Measurements from ENCODE around the gene TMEM82. TPM values are rescaled to one million over a fixed set of nuclear protein-coding genes. Genes with fewer than 3 reads are reported as not detected.

Gene TMEM82
- total RNA-seq, 1 donor from 2014 or later, result not detected

DNA sequence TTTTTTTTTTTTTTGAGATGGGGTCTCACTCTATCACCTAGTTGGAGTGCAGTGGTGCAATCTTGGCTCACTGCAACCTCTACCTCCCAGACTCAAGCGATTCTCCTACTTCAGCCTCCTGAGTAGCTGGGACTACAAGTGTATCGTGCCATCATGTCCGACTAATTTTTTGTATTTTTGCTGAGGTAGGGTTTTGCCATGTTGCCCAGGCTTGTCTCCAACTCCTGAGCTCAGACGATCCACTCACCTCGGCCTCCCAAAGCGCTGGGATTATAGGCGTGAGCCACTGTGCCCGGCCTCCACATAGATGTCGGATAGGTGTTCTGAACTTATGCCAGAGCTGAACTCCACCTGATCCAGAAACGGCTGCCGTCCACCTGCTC lies 37.1 kb upstream of the TMEM82 start:
- H3K9me3 Mint-ChIP-seq (ENCODE audit: unreplicated experiment), result no peaks in the 10 kb centered on the region
- H3K4me1 ChIP-seq (ENCODE audit: insufficient read depth, low read length), result peaks cover 20% of the 10 kb centered on the region
- FAIRE-seq, result no peak
- H3K9ac ChIP-seq (ENCODE audit: low read length), result no peak overlapping the region
- H2AFZ ChIP-seq (ENCODE audit: low read depth, low read length), result no peak overlapping the region
- H3K4me3 Mint-ChIP-seq (ENCODE audit: unreplicated experiment), result no peak overlapping the region
- TF ChIP-seq, protein P1, sequence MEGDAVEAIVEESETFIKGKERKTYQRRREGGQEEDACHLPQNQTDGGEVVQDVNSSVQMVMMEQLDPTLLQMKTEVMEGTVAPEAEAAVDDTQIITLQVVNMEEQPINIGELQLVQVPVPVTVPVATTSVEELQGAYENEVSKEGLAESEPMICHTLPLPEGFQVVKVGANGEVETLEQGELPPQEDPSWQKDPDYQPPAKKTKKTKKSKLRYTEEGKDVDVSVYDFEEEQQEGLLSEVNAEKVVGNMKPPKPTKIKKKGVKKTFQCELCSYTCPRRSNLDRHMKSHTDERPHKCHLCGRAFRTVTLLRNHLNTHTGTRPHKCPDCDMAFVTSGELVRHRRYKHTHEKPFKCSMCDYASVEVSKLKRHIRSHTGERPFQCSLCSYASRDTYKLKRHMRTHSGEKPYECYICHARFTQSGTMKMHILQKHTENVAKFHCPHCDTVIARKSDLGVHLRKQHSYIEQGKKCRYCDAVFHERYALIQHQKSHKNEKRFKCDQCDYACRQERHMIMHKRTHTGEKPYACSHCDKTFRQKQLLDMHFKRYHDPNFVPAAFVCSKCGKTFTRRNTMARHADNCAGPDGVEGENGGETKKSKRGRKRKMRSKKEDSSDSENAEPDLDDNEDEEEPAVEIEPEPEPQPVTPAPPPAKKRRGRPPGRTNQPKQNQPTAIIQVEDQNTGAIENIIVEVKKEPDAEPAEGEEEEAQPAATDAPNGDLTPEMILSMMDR (IDR thresholded peaks at IDR 0.05; ENCODE audit: insufficient read depth, low read depth, low read length), result no peak
- TF ChIP-seq EZH2 (IDR thresholded peaks at IDR 0.05; ENCODE audit: insufficient read depth, low read length), result no peak
- peaks cover 4% of the 10 kb centered on the region for H3K36me3 Mint-ChIP-seq (ENCODE audit: low read depth, unreplicated experiment)
- peaks cover 73% of the 10 kb centered on the region for H3K79me2 ChIP-seq (ENCODE audit: insufficient read depth, low read length)
- no peak overlapping the region for H3K4me2 ChIP-seq (ENCODE audit: low read length)
- no peaks in the 10 kb centered on the region for H3K27me3 ChIP-seq (ENCODE audit: insufficient read depth, low read length)
- peaks cover 2% of the 10 kb centered on the region for H3K36me3 ChIP-seq (ENCODE audit: insufficient read depth, low read length)
- H3K4me3 ChIP-seq (ENCODE audit: insufficient read depth, low read depth, low read length), result no peak overlapping the region
- DNase-seq (ENCODE audit: low read depth), result no peak
- H3K9me3 ChIP-seq (ENCODE audit: insufficient read depth, low read depth, low read length), result no peaks in the 10 kb centered on the region
- no peaks in the 10 kb centered on the region for H3K27me3 Mint-ChIP-seq (ENCODE audit: low read depth, unreplicated experiment)
- H3K27ac ChIP-seq (ENCODE audit: low read depth, low read length), result no peak overlapping the region
- H3K27ac Mint-ChIP-seq (ENCODE audit: unreplicated experiment), result peak overlapping the region; percentile 41
- H4K20me1 ChIP-seq (ENCODE audit: insufficient read depth, low read length), result peaks cover 62% of the 10 kb centered on the region
- peaks cover 25% of the 10 kb centered on the region for H3K4me1 Mint-ChIP-seq (ENCODE audit: low read depth, unreplicated experiment)

DNA sequence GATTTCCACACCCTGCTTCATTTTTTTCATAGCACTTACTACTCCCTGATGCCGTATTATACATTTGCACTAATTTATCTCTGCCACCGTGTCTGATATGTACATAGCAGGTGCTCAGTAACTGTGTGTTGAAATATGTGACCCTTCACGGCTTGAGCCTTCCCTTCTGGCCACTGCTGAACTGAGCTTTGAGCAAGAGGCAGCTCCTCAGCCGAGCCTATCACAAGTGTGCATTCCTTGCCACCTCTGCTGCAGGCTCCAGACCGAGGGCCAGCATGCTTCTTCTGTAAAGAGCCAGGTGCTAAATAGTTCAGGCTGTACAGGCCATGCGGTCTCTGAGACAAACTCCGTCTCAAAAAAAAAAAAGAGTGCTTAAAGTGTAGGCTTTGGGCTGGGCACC lies 35.5 kb upstream of the TMEM82 start:
- TF ChIP-seq EZH2 (IDR thresholded peaks at IDR 0.05; ENCODE audit: insufficient read depth, low read length), result no peak
- TF ChIP-seq, protein P1 (IDR thresholded peaks at IDR 0.05; ENCODE audit: insufficient read depth, low read depth, low read length), result no peak
- Mint-ChIP-seq H3K36me3 (ENCODE audit: low read depth, unreplicated experiment) (peaks cover 4% of the 10 kb centered on the region), H3K4me1 (ENCODE audit: low read depth, unreplicated experiment) (peaks cover 21% of the 10 kb centered on the region), H3K27ac (ENCODE audit: unreplicated experiment) (no peak overlapping the region), H3K27me3 (ENCODE audit: low read depth, unreplicated experiment) (no peaks in the 10 kb centered on the region), H3K9me3 (ENCODE audit: unreplicated experiment) (no peaks in the 10 kb centered on the region), H3K4me3 (ENCODE audit: unreplicated experiment) (no peak overlapping the region)
- H3K9ac ChIP-seq (ENCODE audit: low read length), result no peak overlapping the region
- H3K36me3 ChIP-seq (ENCODE audit: insufficient read depth, low read length), result peaks cover 2% of the 10 kb centered on the region
- H3K9me3 ChIP-seq (ENCODE audit: insufficient read depth, low read depth, low read length), result no peaks in the 10 kb centered on the region
- DNase-seq (ENCODE audit: low read depth), result no peak
- no peak for FAIRE-seq
- peaks cover 60% of the 10 kb centered on the region for H4K20me1 ChIP-seq (ENCODE audit: insufficient read depth, low read length)
- H3K27me3 ChIP-seq (ENCODE audit: insufficient read depth, low read length), result no peaks in the 10 kb centered on the region
- H2AFZ ChIP-seq (ENCODE audit: low read depth, low read length), result no peak overlapping the region
- H3K4me2 ChIP-seq (ENCODE audit: low read length), result no peak overlapping the region
- peaks cover 20% of the 10 kb centered on the region for H3K4me1 ChIP-seq (ENCODE audit: insufficient read depth, low read length)
- no peak overlapping the region for H3K4me3 ChIP-seq (ENCODE audit: insufficient read depth, low read depth, low read length)
- H3K27ac ChIP-seq (ENCODE audit: low read depth, low read length), result no peak overlapping the region
- peaks cover 65% of the 10 kb centered on the region for H3K79me2 ChIP-seq (ENCODE audit: insufficient read depth, low read length)

DNA sequence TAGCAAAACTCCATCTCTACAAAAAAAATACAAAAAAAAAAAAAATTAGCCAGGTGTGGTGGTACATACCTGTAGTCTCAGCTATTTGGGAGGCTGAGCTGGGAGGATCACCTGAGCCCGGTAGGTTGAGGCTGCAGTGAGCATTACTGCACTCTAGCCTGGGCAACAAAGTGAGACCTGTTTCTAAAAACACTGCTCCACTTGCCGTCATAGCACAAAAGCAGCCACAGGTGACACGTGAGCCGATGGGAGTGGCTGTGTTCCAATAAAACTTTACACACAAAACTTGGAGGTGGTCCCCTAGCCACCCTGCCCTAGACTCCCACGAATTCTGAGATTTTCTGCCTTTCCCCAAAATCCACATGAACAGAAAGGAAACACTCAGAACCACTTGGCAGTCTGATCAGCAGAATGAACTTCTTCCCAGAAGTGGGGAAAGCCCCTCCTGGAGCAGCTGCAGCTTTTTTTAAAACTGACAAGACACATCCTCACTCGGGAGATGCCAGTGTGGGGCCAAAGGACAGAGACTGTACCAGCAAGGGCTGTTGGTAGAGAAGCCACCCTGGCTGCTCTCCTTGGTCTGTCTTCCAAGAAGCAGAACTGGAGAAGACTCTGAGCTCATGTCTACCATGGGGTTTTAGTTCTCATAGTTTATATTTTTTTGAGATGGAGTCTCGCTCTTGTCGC lies 34.9 kb upstream of the TMEM82 start:
- TF ChIP-seq EZH2 (IDR thresholded peaks at IDR 0.05; ENCODE audit: insufficient read depth, low read length), result no peak
- TF ChIP-seq, protein P1 (IDR thresholded peaks at IDR 0.05; ENCODE audit: insufficient read depth, low read depth, low read length), result no peak
- Mint-ChIP-seq H3K27ac (ENCODE audit: unreplicated experiment) (no peak overlapping the region), H3K36me3 (ENCODE audit: low read depth, unreplicated experiment) (peaks cover 4% of the 10 kb centered on the region), H3K27me3 (ENCODE audit: low read depth, unreplicated experiment) (no peaks in the 10 kb centered on the region), H3K9me3 (ENCODE audit: unreplicated experiment) (no peaks in the 10 kb centered on the region), H3K4me1 (ENCODE audit: low read depth, unreplicated experiment) (peaks cover 21% of the 10 kb centered on the region), H3K4me3 (ENCODE audit: unreplicated experiment) (no peak overlapping the region)
- DNase-seq (ENCODE audit: low read depth) (no peak), FAIRE-seq (no peak)
- peaks cover 2% of the 10 kb centered on the region for H3K36me3 ChIP-seq (ENCODE audit: insufficient read depth, low read length)
- H3K9me3 ChIP-seq (ENCODE audit: insufficient read depth, low read depth, low read length), result no peaks in the 10 kb centered on the region
- no peak overlapping the region for H3K27ac ChIP-seq (ENCODE audit: low read depth, low read length)
- H3K4me1 ChIP-seq (ENCODE audit: insufficient read depth, low read length), result peaks cover 20% of the 10 kb centered on the region
- no peak overlapping the region for H3K4me3 ChIP-seq (ENCODE audit: insufficient read depth, low read depth, low read length)
- H3K4me2 ChIP-seq (ENCODE audit: low read length), result no peak overlapping the region
- H4K20me1 ChIP-seq (ENCODE audit: insufficient read depth, low read length), result peaks cover 60% of the 10 kb centered on the region
- H2AFZ ChIP-seq (ENCODE audit: low read depth, low read length), result no peak overlapping the region
- no peak overlapping the region for H3K9ac ChIP-seq (ENCODE audit: low read length)
- peaks cover 64% of the 10 kb centered on the region for H3K79me2 ChIP-seq (ENCODE audit: insufficient read depth, low read length)
- H3K27me3 ChIP-seq (ENCODE audit: insufficient read depth, low read length), result no peaks in the 10 kb centered on the region

Data from astrocyte (in vitro differentiated cells and primary cell).